ENCODE measurements around the gene TCFL5. TPM values are rescaled to one million over a fixed set of nuclear protein-coding genes. Genes with fewer than 3 reads are reported as not detected.

The TCFL5 gene
- total RNA-seq, 3 donors from 2014 or later, result 4.3 to 13.3 (median 6.6) TPM

- Histone ChIP-seq H3K4me1 (ENCODE audit: low read depth) (peaks cover 29% of the 10 kb centered on the region), H3K9me3 (no peaks in the 10 kb centered on the region), H3K4me3 (no peak overlapping the region), H3K36me3 (ENCODE audit: low read depth) (peaks cover 20% of the 10 kb centered on the region)
- DNase-seq, result peak in 1 of 3 donors; percentile 31
- TF ChIP-seq CTCF (IDR thresholded peaks at IDR 0.05), result no peak
- intact Hi-C loops (cut with DNase I, micrococcal nuclease), result no loop called here
- no peak for ATAC-seq
Observed at GRCh38 chr20:62901891-62902290, 40.3 kb upstream of the TCFL5 start.

- ATAC-seq (peak; percentile 78), DNase-seq (peak; percentile 56 to 68 (median 58))
- H3K36me3 ChIP-seq (ENCODE audit: low read depth), result peaks cover 11% of the 10 kb centered on the region
- H3K4me3 ChIP-seq, result no peak overlapping the region
- intact Hi-C loops (cut with DNase I, micrococcal nuclease), result no loop called here
- H3K4me1 ChIP-seq (ENCODE audit: low read depth), result peaks cover 29% of the 10 kb centered on the region
- TF ChIP-seq CTCF (IDR thresholded peaks at IDR 0.05), result no peak
- no peaks in the 10 kb centered on the region for H3K9me3 ChIP-seq
Observed at GRCh38 chr20:62900692-62901584, 39.3 kb upstream of the TCFL5 start.

DNA sequence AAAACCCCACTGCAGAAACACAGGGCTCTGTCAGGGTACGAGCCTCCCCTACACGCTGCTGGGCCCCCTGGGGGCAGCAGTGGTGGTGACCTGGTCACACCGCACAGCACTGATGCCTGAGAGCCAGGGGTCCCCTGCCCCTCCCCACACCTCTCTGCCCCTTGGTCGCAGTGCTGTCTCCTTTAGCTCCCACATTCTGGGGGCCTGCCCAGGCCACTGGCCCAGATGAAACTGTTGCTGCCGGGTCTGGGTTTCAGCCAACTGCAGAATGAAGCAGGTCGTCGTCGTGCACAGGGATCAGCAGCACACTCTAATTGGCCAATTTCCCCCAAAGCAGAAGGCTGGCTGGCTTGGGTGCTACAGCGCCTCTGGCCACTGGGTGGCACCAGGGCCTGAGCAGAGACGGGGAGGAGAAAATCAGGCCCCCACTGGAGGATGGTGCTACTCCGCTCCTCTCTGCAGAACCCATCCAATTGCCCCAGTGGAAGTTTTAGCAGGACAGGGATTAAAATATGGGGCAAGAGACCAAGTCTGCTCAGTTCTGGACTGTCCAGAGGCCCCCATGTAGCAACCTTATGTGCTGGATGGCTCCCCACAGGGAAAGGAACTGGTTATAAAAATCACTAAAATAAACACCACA is 38.5 kb upstream of the TCFL5 start:
- intact Hi-C loops (cut with DNase I, micrococcal nuclease), result no loop called here

DNA sequence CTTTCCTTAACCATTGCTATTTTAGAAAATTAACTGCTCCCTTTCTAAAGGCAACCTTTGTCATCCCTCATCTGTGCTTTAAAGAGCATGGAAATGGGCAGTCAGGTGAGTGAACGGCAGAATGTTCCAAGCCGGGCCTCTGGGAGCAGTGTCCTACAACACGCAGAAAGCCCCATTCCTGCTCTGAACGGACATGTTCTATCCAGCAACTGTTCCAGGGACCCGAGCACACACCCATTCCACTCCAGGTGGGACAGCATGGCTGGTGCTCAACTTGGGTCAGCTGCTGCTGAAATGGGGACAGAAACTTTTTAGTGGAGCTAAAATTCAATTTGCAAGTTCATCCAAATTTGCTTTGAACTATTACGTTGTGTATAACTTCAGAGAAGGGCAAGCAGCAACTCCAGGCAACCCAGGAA is 38.0 kb upstream of the TCFL5 start:
- no peaks in the 10 kb centered on the region for H3K36me3 ChIP-seq (ENCODE audit: low read depth)
- intact Hi-C loops (cut with DNase I, micrococcal nuclease), result no loop called here
- DNase-seq, result peak in 1 of 3 donors; percentile 42
- TF ChIP-seq CTCF (IDR thresholded peaks at IDR 0.05), result no peak
- ATAC-seq, result peak; percentile 44
- no peaks in the 10 kb centered on the region for H3K9me3 ChIP-seq
- no peak overlapping the region for H3K4me3 ChIP-seq
- H3K4me1 ChIP-seq (ENCODE audit: low read depth), result peaks cover 29% of the 10 kb centered on the region

More for the DNA sequence above, 38.5 kb upstream of the TCFL5 start:
- no peak overlapping the region for H3K4me3 ChIP-seq
- no peaks in the 10 kb centered on the region for H3K9me3 ChIP-seq
- peak; percentile 88 for ATAC-seq
- DNase-seq, result peak; percentile 79 to 86 (median 82)
- peaks cover 29% of the 10 kb centered on the region for H3K4me1 ChIP-seq (ENCODE audit: low read depth)
- H3K36me3 ChIP-seq (ENCODE audit: low read depth), result peaks cover 4% of the 10 kb centered on the region
- peak; percentile 89 for TF ChIP-seq CTCF (IDR thresholded peaks at IDR 0.05)

- H3K4me1 ChIP-seq (ENCODE audit: low read depth), result peaks cover 29% of the 10 kb centered on the region
- DNase-seq (no peak), ATAC-seq (peak; percentile 4)
- intact Hi-C loops (cut with DNase I, micrococcal nuclease), result no loop called here
- peaks cover 5% of the 10 kb centered on the region for H3K36me3 ChIP-seq (ENCODE audit: low read depth)
- no peaks in the 10 kb centered on the region for H3K9me3 ChIP-seq
- TF ChIP-seq CTCF (IDR thresholded peaks at IDR 0.05), result no peak
- no peak overlapping the region for H3K4me3 ChIP-seq
Observed at GRCh38 chr20:62898970-62899632, 37.5 kb upstream of the TCFL5 start.
